Stimulated activated CD4-positive, alpha-beta T cell treated with anti-CD3 and anti-CD28 coated beads, Interleukin-4, amount 100 ng/mL, for 48 hours (primary cell): ENCODE results near the gene POLN.
"Not testable (repeated sequence)": the region's sequence is repeated elsewhere in the genome, so short reads cannot be mapped to it uniquely, and the experiment has no call there.

Experiments
- DNase-seq, 2 donors: peaks; one replicate each; pipeline ENCODE4 v3.0.0-alpha.2; 2020; ENCODE audit warnings: low read depth in 2 of 2

The POLN gene

GRCh38 chr4:2220016-2220630, 21.8 kb downstream of the POLN start:
- peak; percentile 62 to 70 for DNase-seq

- DNase-seq, result no peak
Observed at GRCh38 chr4:2219233-2219760, 22.6 kb downstream of the POLN start.

GRCh38 chr4:2218436-2218835, 23.5 kb downstream of the POLN start:
- DNase-seq, result no peak

GRCh38 chr4:2217726-2218125, 24.2 kb downstream of the POLN start:
- no peak for DNase-seq

GRCh38 chr4:2212831-2213230, 29.1 kb downstream of the POLN start:
- no peak for DNase-seq

- not testable (repeated sequence) for DNase-seq
Observed at GRCh38 chr4:2202789-2203188, 39.1 kb downstream of the POLN start.

- no peak for DNase-seq
Observed at GRCh38 chr4:2194496-2194895, 47.4 kb downstream of the POLN start.

- DNase-seq, result no peak
Observed at GRCh38 chr4:2193326-2193725, 48.6 kb downstream of the POLN start.

GRCh38 chr4:2186865-2187172, 55.1 kb downstream of the POLN start:
- no peak for DNase-seq

GRCh38 chr4:2186133-2186864, 55.6 kb downstream of the POLN start:
- no peak for DNase-seq

- DNase-seq, result no peak
Observed at GRCh38 chr4:2183394-2183793, 58.5 kb downstream of the POLN start.

GRCh38 chr4:2182994-2183393, 58.9 kb downstream of the POLN start:
- DNase-seq, result no peak

- no peak for DNase-seq
Observed at GRCh38 chr4:2180410-2180809, 61.5 kb downstream of the POLN start.

GRCh38 chr4:2179717-2180116, 62.2 kb downstream of the POLN start:
- DNase-seq, result no peak

- DNase-seq, result no peak
Observed at GRCh38 chr4:2178986-2179385, 62.9 kb downstream of the POLN start.

GRCh38 chr4:2177443-2178093, 64.4 kb downstream of the POLN start:
- DNase-seq, result no peak

- DNase-seq, result no peak
Observed at GRCh38 chr4:2175990-2176698, 65.8 kb downstream of the POLN start.

- no peak for DNase-seq
Observed at GRCh38 chr4:2174061-2174460, 67.9 kb downstream of the POLN start.

GRCh38 chr4:2172627-2173231, 69.2 kb downstream of the POLN start:
- DNase-seq, result no peak

- no peak for DNase-seq
Observed at GRCh38 chr4:2172161-2172560, 69.8 kb downstream of the POLN start.

GRCh38 chr4:2168469-2169319, 73.2 kb downstream of the POLN start:
- DNase-seq, result no peak
